Measurements from ENCODE around the gene OR10H5. TPM values are rescaled to one million over a fixed set of nuclear protein-coding genes. Genes with fewer than 3 reads are reported as not detected.
A peak's percentile ranks its signal among the peaks of the same experiment; 100 is the strongest.
"Not testable (repeated sequence)": the region's sequence is repeated elsewhere in the genome, so short reads cannot be mapped to it uniquely, and the experiment has no call there.

Gene OR10H5
- total and polyA plus RNA-seq, 2 of the 13 experiments (the other 11 are each of a cell fraction or from before 2014, with no cell fraction given) = not detected

DNA sequence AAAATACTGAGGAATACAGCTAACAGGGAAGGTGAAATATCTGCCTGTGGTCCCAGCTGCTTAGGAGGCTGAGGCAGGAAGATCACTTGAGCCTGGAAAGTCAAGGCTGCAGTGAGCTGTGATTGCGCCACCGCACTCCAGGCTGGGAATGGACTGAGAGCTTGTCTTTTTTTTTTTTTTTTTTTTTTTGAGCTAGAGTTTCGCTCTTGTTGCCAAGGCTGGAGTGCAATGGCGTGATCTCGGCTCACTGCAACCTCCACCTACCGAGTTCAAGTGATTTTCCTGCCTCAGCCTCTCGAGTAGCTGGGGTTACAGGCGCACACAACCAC lies 56.4 kb downstream of the OR10H5 start:
- H3K9ac ChIP-seq (ENCODE audit: insufficient read depth, low read depth, low read length); BruUV-seq (replicated peaks); H3K36me3 ChIP-seq (replicated peaks in 1 of 2; ENCODE audit: control insufficient read depth in 1 of 2, insufficient read depth in 2 of 2, low read length in 2 of 2); H3K27me3 ChIP-seq (ENCODE audit: control insufficient read depth in 1 of 2, insufficient read depth in 2 of 2, low read length in 2 of 2); in situ Hi-C loops (cut with HindIII; ENCODE audit: extremely low pct_ligation_motif_present, low pct_unique_long_range_greater_than_20kb); H3K4me1 ChIP-seq (ENCODE audit: insufficient read depth, low read length); H2AFZ ChIP-seq (ENCODE audit: low read length); CTCF ChIA-PET (ENCODE audit: low intra/inter-chr PET ratio, low total read pairs); H3K4me3 ChIP-seq (replicated peaks in 1 of 3; ENCODE audit: insufficient read depth in 1 of 3, low read depth in 2 of 3, low read length in 3 of 3); H3K9me3 ChIP-seq (ENCODE audit: low read length); FAIRE-seq; H3K27ac ChIP-seq (ENCODE audit: extremely low read length, insufficient read depth, low read length); H3K79me2 ChIP-seq (ENCODE audit: insufficient read depth, low read length); intact Hi-C loops (cut with micrococcal nuclease; ENCODE audit: unreplicated experiment); H4K20me1 ChIP-seq (ENCODE audit: insufficient read depth, low read length); H3K4me2 ChIP-seq (ENCODE audit: low read depth, low read length): not testable (repeated sequence)
- DNase-seq (ENCODE audit: low spot score) = peak; percentile 33
- TF ChIP-seq, protein P1, sequence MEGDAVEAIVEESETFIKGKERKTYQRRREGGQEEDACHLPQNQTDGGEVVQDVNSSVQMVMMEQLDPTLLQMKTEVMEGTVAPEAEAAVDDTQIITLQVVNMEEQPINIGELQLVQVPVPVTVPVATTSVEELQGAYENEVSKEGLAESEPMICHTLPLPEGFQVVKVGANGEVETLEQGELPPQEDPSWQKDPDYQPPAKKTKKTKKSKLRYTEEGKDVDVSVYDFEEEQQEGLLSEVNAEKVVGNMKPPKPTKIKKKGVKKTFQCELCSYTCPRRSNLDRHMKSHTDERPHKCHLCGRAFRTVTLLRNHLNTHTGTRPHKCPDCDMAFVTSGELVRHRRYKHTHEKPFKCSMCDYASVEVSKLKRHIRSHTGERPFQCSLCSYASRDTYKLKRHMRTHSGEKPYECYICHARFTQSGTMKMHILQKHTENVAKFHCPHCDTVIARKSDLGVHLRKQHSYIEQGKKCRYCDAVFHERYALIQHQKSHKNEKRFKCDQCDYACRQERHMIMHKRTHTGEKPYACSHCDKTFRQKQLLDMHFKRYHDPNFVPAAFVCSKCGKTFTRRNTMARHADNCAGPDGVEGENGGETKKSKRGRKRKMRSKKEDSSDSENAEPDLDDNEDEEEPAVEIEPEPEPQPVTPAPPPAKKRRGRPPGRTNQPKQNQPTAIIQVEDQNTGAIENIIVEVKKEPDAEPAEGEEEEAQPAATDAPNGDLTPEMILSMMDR (CRISPR knock-in tag; IDR thresholded peaks at IDR 0.05) = 0 out of 2 replicates have a peak, but pooled peaks have one; percentile 10
- TF ChIP-seq CEBPB (IDR thresholded peaks at IDR 0.05; ENCODE audit: borderline replicate concordance, low read depth, low read length) (peak; percentile 85), ZNF362 (CRISPR knock-in tag; IDR thresholded peaks at IDR 0.05; ENCODE audit: borderline replicate concordance) (peak; percentile 92), CEBPG (CRISPR knock-in tag; IDR thresholded peaks at IDR 0.05) (peak; percentile 88), ZNF292 (CRISPR knock-in tag; IDR thresholded peaks at IDR 0.05; ENCODE audit: borderline replicate concordance, low read depth) (0 out of 2 replicates have a peak, but pooled peaks have one; percentile 29)
- 2% methylated on average over 8 of the region's 8 CpGs for WGBS (ENCODE audit: low lambda C conversion rate)
- POLR2A ChIA-PET = interaction anchor here (0.6 kb wide), 1 partner anchor 202 kb away, joined by 3 read pairs; no protein-coding TSS in a partner anchor
- peak; percentile 41; the same call in 2 of the 3 replicates for ATAC-seq

- Histone ChIP-seq H3K27me3 (ENCODE audit: control insufficient read depth in 1 of 2, insufficient read depth in 2 of 2, low read length in 2 of 2) (peaks cover 0 to 5% of the 10 kb centered on the region in 2 experiments; a peak in 3 of 5 replicates), H3K27ac (ENCODE audit: extremely low read length, insufficient read depth, low read length) (no peak overlapping the region), H3K4me2 (ENCODE audit: low read depth, low read length) (no peak overlapping the region), H3K4me3 (replicated peaks in 1 of 3; ENCODE audit: insufficient read depth in 1 of 3, low read depth in 2 of 3, low read length in 3 of 3) (no peak overlapping the region), H4K20me1 (ENCODE audit: insufficient read depth, low read length) (no peaks in the 10 kb centered on the region), H3K36me3 (replicated peaks in 1 of 2; ENCODE audit: control insufficient read depth in 1 of 2, insufficient read depth in 2 of 2, low read length in 2 of 2) (no peaks in the 10 kb centered on the region), H3K9me3 (ENCODE audit: low read length) (no peaks in the 10 kb centered on the region), H2AFZ (ENCODE audit: low read length) (no peak overlapping the region), H3K4me1 (ENCODE audit: insufficient read depth, low read length) (no peaks in the 10 kb centered on the region), H3K9ac (ENCODE audit: insufficient read depth, low read depth, low read length) (no peak overlapping the region), H3K79me2 (ENCODE audit: insufficient read depth, low read length) (no peaks in the 10 kb centered on the region)
- intact Hi-C loops (cut with micrococcal nuclease; ENCODE audit: unreplicated experiment) = no loop called here
- BruUV-seq (replicated peaks) = no TSS peak
- in situ Hi-C loops (cut with HindIII; ENCODE audit: extremely low pct_ligation_motif_present, low pct_unique_long_range_greater_than_20kb) = no loop called here
- ChIA-PET POLR2A (no interaction called here), CTCF (ENCODE audit: low intra/inter-chr PET ratio, low total read pairs) (no interaction called here)
- DNase-seq (ENCODE audit: low spot score) (no peak), ATAC-seq (no peak), FAIRE-seq (no peak)
- TF ChIP-seq TBP (CRISPR knock-in tag; IDR thresholded peaks at IDR 0.05) (no peak), ATF4 (CRISPR knock-in tag; IDR thresholded peaks at IDR 0.05) (no peak), PRMT3 (CRISPR knock-in tag; IDR thresholded peaks at IDR 0.05; ENCODE audit: borderline replicate concordance, low read depth) (no peak), ZNF230 (CRISPR knock-in tag; IDR thresholded peaks at IDR 0.05) (no peak), ZFP36L2 (CRISPR knock-in tag; IDR thresholded peaks at IDR 0.05) (no peak), ZNF749 (CRISPR knock-in tag; IDR thresholded peaks at IDR 0.05; ENCODE audit: borderline replicate concordance) (no peak), FOSL2 (CRISPR knock-in tag; IDR thresholded peaks at IDR 0.05) (no peak)
- WGBS (ENCODE audit: low lambda C conversion rate) = 37% methylated on average over 3 of the region's 6 CpGs
These were observed 59.5 kb downstream of the OR10H5 start for GRCh38 chr19:15846923-15847322.
